BLaER1 (cell line): ENCODE measurements around the gene ADAM30.

Experiments
- H3K27ac ChIP-seq: shearing (Covaris generic); formaldehyde crosslinking; 2 replicates; pipeline ENCODE4 v1.8.1; 2022
- H3K27me3 ChIP-seq: shearing (Covaris generic); formaldehyde crosslinking; 2 replicates; pipeline ENCODE4 v1.8.1; 2022
- H3K36me3 ChIP-seq: shearing (Covaris generic); formaldehyde crosslinking; 2 replicates; pipeline ENCODE4 v1.8.1; 2022
- H3K4me1 ChIP-seq: shearing (Covaris generic); formaldehyde crosslinking; 2 replicates; pipeline ENCODE4 v1.8.1; 2022
- H3K4me2 ChIP-seq: shearing (Covaris generic); formaldehyde crosslinking; 2 replicates; pipeline ENCODE4 v1.8.1; 2022
- H3K4me3 ChIP-seq: shearing (Covaris generic); formaldehyde crosslinking; 2 replicates; pipeline ENCODE4 v1.8.1; 2022
- H3K9ac ChIP-seq: shearing (Covaris generic); formaldehyde crosslinking; 2 replicates; pipeline ENCODE4 v1.8.1; 2022
- H3K9me3 ChIP-seq: shearing (Covaris generic); formaldehyde crosslinking; 2 replicates; pipeline ENCODE4 v1.8.1; 2022
- H4K20me1 ChIP-seq: shearing (Covaris generic); formaldehyde crosslinking; 2 replicates; pipeline ENCODE4 v1.8.1; 2022
- Cebpa-rat ChIP-seq: shearing (Covaris generic); IDR thresholded peaks from 2 replicates; pipeline ENCODE4 v1.8.1; 2022

Gene ADAM30

GRCh38 chr1:119910618-119911017 is 14.3 kb upstream of the ADAM30 start:
- no peak overlapping the region for H3K4me2 ChIP-seq
- no peaks in the 10 kb centered on the region for H3K27me3 ChIP-seq
- peaks cover 14% of the 10 kb centered on the region for H3K9me3 ChIP-seq
- no peak overlapping the region for H3K4me3 ChIP-seq
- no peak overlapping the region for H3K27ac ChIP-seq
- no peak for TF ChIP-seq Cebpa-rat
- H3K36me3 ChIP-seq: peaks cover 35% of the 10 kb centered on the region
- H3K9ac ChIP-seq: no peak overlapping the region
- no peaks in the 10 kb centered on the region for H3K4me1 ChIP-seq
- H4K20me1 ChIP-seq: no peaks in the 10 kb centered on the region

- TF ChIP-seq Cebpa-rat: no peak
- peaks cover 14% of the 10 kb centered on the region for H3K9me3 ChIP-seq
- no peak overlapping the region for H3K4me2 ChIP-seq
- no peaks in the 10 kb centered on the region for H4K20me1 ChIP-seq
- H3K9ac ChIP-seq: no peak overlapping the region
- no peaks in the 10 kb centered on the region for H3K4me1 ChIP-seq
- no peak overlapping the region for H3K27ac ChIP-seq
- H3K27me3 ChIP-seq: no peaks in the 10 kb centered on the region
- no peak overlapping the region for H3K4me3 ChIP-seq
- peaks cover 29% of the 10 kb centered on the region for H3K36me3 ChIP-seq
These were observed 13.7 kb upstream of the ADAM30 start for GRCh38 chr1:119909890-119910596.

- no peak overlapping the region for H3K4me3 ChIP-seq
- no peak overlapping the region for H3K9ac ChIP-seq
- no peak overlapping the region for H3K27ac ChIP-seq
- no peak for TF ChIP-seq Cebpa-rat
- H4K20me1 ChIP-seq: no peaks in the 10 kb centered on the region
- H3K9me3 ChIP-seq: peaks cover 17% of the 10 kb centered on the region
- H3K4me1 ChIP-seq: no peaks in the 10 kb centered on the region
- H3K36me3 ChIP-seq: peaks cover 15% of the 10 kb centered on the region
- no peak overlapping the region for H3K4me2 ChIP-seq
- no peaks in the 10 kb centered on the region for H3K27me3 ChIP-seq
These were observed 12.3 kb upstream of the ADAM30 start for GRCh38 chr1:119908661-119909060.

GRCh38 chr1:119906927-119907652 is 10.8 kb upstream of the ADAM30 start:
- H3K4me3 ChIP-seq: no peak overlapping the region
- no peaks in the 10 kb centered on the region for H3K4me1 ChIP-seq
- no peak overlapping the region for H3K27ac ChIP-seq
- TF ChIP-seq Cebpa-rat: no peak
- H3K27me3 ChIP-seq: no peaks in the 10 kb centered on the region
- no peak overlapping the region for H3K4me2 ChIP-seq
- no peaks in the 10 kb centered on the region for H4K20me1 ChIP-seq
- peaks cover 6% of the 10 kb centered on the region; the same call in 1 of the 2 replicates for H3K36me3 ChIP-seq
- H3K9me3 ChIP-seq: peaks cover 17% of the 10 kb centered on the region
- H3K9ac ChIP-seq: no peak overlapping the region

- no peak for TF ChIP-seq Cebpa-rat
- no peaks in the 10 kb centered on the region for H3K27me3 ChIP-seq
These were observed 7.1 kb upstream of the ADAM30 start for GRCh38 chr1:119903443-119903835.

GRCh38 chr1:119902775-119903442 is 6.6 kb upstream of the ADAM30 start:
- no peak for TF ChIP-seq Cebpa-rat
- H3K4me3 ChIP-seq: no peak overlapping the region
- H3K9ac ChIP-seq: no peak overlapping the region
- H3K27me3 ChIP-seq: no peaks in the 10 kb centered on the region
- no peaks in the 10 kb centered on the region for H4K20me1 ChIP-seq
- H3K4me2 ChIP-seq: no peak overlapping the region
- H3K27ac ChIP-seq: no peak overlapping the region
- H3K4me1 ChIP-seq: no peaks in the 10 kb centered on the region
- H3K9me3 ChIP-seq: peaks cover 17% of the 10 kb centered on the region
- H3K36me3 ChIP-seq: no peaks in the 10 kb centered on the region

More at GRCh38 chr1:119903443-119903835, 7.1 kb upstream of the ADAM30 start:
- H3K4me3 ChIP-seq: no peak overlapping the region
- no peaks in the 10 kb centered on the region for H3K36me3 ChIP-seq
- peaks cover 17% of the 10 kb centered on the region for H3K9me3 ChIP-seq
- H4K20me1 ChIP-seq: no peaks in the 10 kb centered on the region
- no peak overlapping the region for H3K27ac ChIP-seq
- no peak overlapping the region for H3K9ac ChIP-seq
- no peak overlapping the region for H3K4me2 ChIP-seq
- no peaks in the 10 kb centered on the region for H3K4me1 ChIP-seq

GRCh38 chr1:119898981-119899720 is 2.8 kb upstream of the ADAM30 start:
- H3K4me2 ChIP-seq: no peak overlapping the region
- H3K36me3 ChIP-seq: no peaks in the 10 kb centered on the region
- no peak overlapping the region for H3K4me3 ChIP-seq
- H4K20me1 ChIP-seq: no peaks in the 10 kb centered on the region
- no peaks in the 10 kb centered on the region for H3K9me3 ChIP-seq
- H3K9ac ChIP-seq: no peak overlapping the region
- no peaks in the 10 kb centered on the region for H3K4me1 ChIP-seq
- no peaks in the 10 kb centered on the region for H3K27me3 ChIP-seq
- no peak overlapping the region for H3K27ac ChIP-seq
- no peak for TF ChIP-seq Cebpa-rat

- H3K4me2 ChIP-seq: no peak overlapping the region
- no peaks in the 10 kb centered on the region for H4K20me1 ChIP-seq
- H3K9me3 ChIP-seq: no peaks in the 10 kb centered on the region
- H3K9ac ChIP-seq: no peak overlapping the region
- H3K27ac ChIP-seq: no peak overlapping the region
- no peaks in the 10 kb centered on the region for H3K4me1 ChIP-seq
- no peak overlapping the region for H3K4me3 ChIP-seq
- no peaks in the 10 kb centered on the region for H3K36me3 ChIP-seq
- H3K27me3 ChIP-seq: no peaks in the 10 kb centered on the region
- TF ChIP-seq Cebpa-rat: no peak
These were observed 2.2 kb upstream of the ADAM30 start for GRCh38 chr1:119898530-119898929.

- Histone ChIP-seq H3K27me3 (no peaks in the 10 kb centered on the region), H3K9me3 (no peaks in the 10 kb centered on the region), H3K9ac (no peak overlapping the region), H3K4me2 (no peak overlapping the region), H3K27ac (no peak overlapping the region), H3K36me3 (no peaks in the 10 kb centered on the region), H3K4me3 (no peak overlapping the region), H4K20me1 (no peaks in the 10 kb centered on the region), H3K4me1 (no peaks in the 10 kb centered on the region)
- no peak for TF ChIP-seq Cebpa-rat
These were observed 1.2 kb downstream of the ADAM30 start for GRCh38 chr1:119895102-119895501.
